PC-3 (cell line): ENCODE data around the gene N4BP3. TPM values are rescaled to one million over a fixed set of nuclear protein-coding genes. Genes with fewer than 3 reads are reported as not detected.
A peak's percentile ranks its signal among the peaks of the same experiment; 100 is the strongest.

Experiments used
- ATAC-seq: fragments of 200-7000 bp; cut with Tn5 transposase; 2 replicates; pipeline ENCODE4 v1.9.1; 2020; ENCODE audit warnings: mild to moderate bottlenecking, moderate library complexity
- BruUV-seq: library from RNA; stranded (reverse); fragments of 400-500 nt; replicated peaks from 2 replicates; lab custom pipeline; 2021; lab: Mats Ljungman, UMichigan
- CTCF ChIA-PET: fragments of 300-600 bp; sonication (Branson Sonifier 250); formaldehyde crosslinking; loops from one replicate; lab custom pipeline; 2022; ENCODE audit warnings: antibody characterized with exemption; lab: Charles Lee
- POLR2A ChIA-PET: fragments of 300-600 bp; sonication (Branson Sonifier 250); formaldehyde crosslinking; loops from one replicate; lab custom pipeline; 2022; ENCODE audit warnings: antibody characterized with exemption; ENCODE audit not compliant: unreplicated experiment; lab: Charles Lee
- DNase-seq: peaks from one replicate; pipeline ENCODE4 v3.0.0-alpha.2; 2015
- H2AFZ ChIP-seq: fragments of 300-600 bp; sonication (generic); 2 replicates; pipeline ENCODE4 v1.6.0; 2016; ENCODE audit warnings: antibody characterized with exemption, low read length
- H3F3A ChIP-seq: fragments of 300-600 bp; sonication (generic); one replicate; pipeline ENCODE4 v1.6.0; 2017; ENCODE audit warnings: antibody characterized with exemption, low read length, control low read depth, mild to moderate bottlenecking; ENCODE audit not compliant: unreplicated experiment
- H3K27ac ChIP-seq: fragments of 300-600 bp; sonication (generic); 2 replicates; pipeline ENCODE4 v1.5.1; 2016; ENCODE audit warnings: mild to moderate bottlenecking, low read length
- H3K27me3 ChIP-seq: fragments of 300-600 bp; sonication (generic); 2 replicates; pipeline ENCODE4 v1.6.1; 2016; ENCODE audit warnings: low read length, mixed read lengths
- H3K36me3 ChIP-seq: fragments of 300-600 bp; sonication (generic); 2 replicates; pipeline ENCODE4 v1.6.1; 2016; ENCODE audit warnings: low read depth, mixed run types, low read length, mixed read lengths
- H3K4me1 ChIP-seq: fragments of 300-600 bp; sonication (generic); 2 replicates; pipeline ENCODE4 v1.5.1; 2016; ENCODE audit warnings: low read length; ENCODE audit not compliant: insufficient read depth
- H3K4me2 ChIP-seq: fragments of 300-600 bp; sonication (generic); 2 replicates; pipeline ENCODE4 v1.6.0; 2016; ENCODE audit warnings: low read length
- H3K4me3 ChIP-seq: fragments of 300-600 bp; sonication (generic); 2 replicates; pipeline ENCODE4 v1.5.1; 2016; ENCODE audit warnings: mild to moderate bottlenecking, low read length, mixed read lengths
- H3K79me2 ChIP-seq: fragments of 300-600 bp; sonication (generic); 2 replicates; pipeline ENCODE4 v1.6.1; 2017; ENCODE audit warnings: low read length, mixed read lengths
- H3K9ac ChIP-seq: fragments of 300-600 bp; sonication (generic); 2 replicates; pipeline ENCODE4 v1.6.0; 2016; ENCODE audit warnings: mild to moderate bottlenecking, low read length
- H3K9me2 ChIP-seq: fragments of 300-600 bp; sonication (generic); replicated peaks from 2 replicates; pipeline ENCODE4 v1.6.1; 2016; ENCODE audit warnings: mixed run types, low read length, mixed read lengths
- H3K9me3 ChIP-seq: fragments of 300-600 bp; sonication (generic); 2 replicates; pipeline ENCODE4 v1.6.1; 2016; ENCODE audit warnings: low read length, mixed read lengths
- H4K20me1 ChIP-seq: fragments of 300-600 bp; sonication (generic); 2 replicates; pipeline ENCODE4 v1.6.1; 2016; ENCODE audit warnings: low read length, mixed read lengths
- EZH2 ChIP-seq: fragments of 300-600 bp; sonication (generic); IDR thresholded peaks from one replicate; pipeline ENCODE4 v1.6.1; 2017; ENCODE audit warnings: antibody characterized with exemption, mild to moderate bottlenecking, low read length; ENCODE audit not compliant: unreplicated experiment
- EZH2phosphoT487 ChIP-seq: fragments of 300-600 bp; sonication (generic); IDR thresholded peaks from 2 replicates; pipeline ENCODE4 v1.6.1; 2018; ENCODE audit warnings: mild to moderate bottlenecking, antibody characterized with exemption, low read length, borderline replicate concordance
- intact Hi-C: fragments of 100-400 bp; cut with micrococcal nuclease; formaldehyde crosslinking; loops from 2 replicates; pipeline ENCODE4 v1.9.0; 2023
- total RNA-seq: library from RNA; depleted of rRNA; stranded (reverse); fragments of >200 nt; gene quantifications from 2 replicates; pipeline ENCODE4 v1.2.3, GENCODE V29; 2014
- TF ChIP-seq, protein P1 (sequence below): fragments of 300-600 bp; sonication (generic); conservative IDR thresholded peaks from 2 replicates; pipeline ENCODE4 v1.5.1; 2017; ENCODE audit warnings: antibody characterized with exemption, low read depth, mild to moderate bottlenecking, low read length

The N4BP3 gene
- total RNA-seq, 1 experiment from 2014 or later = 0.36 TPM

DNA sequence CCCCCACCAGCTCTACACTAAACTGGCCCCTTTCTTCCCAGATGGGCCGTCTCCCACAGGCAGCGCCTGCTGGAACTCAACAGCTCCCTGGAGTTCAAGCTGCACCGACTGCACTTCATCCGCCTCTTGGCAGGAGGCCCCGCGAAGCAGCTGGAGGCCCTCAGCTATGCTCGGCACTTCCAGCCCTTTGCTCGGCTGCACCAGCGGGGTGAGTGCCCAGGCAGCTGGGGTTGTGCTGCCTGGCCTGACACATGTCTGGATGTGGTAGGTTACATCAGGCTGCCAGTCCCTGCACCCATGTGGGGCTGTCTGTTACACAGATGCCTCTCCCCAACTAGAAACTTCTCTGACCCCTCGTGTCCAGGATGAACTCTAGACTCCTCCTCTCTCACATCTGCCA, 30.6 kb downstream of the N4BP3 start:
- CTCF ChIA-PET = no interaction called here

DNA sequence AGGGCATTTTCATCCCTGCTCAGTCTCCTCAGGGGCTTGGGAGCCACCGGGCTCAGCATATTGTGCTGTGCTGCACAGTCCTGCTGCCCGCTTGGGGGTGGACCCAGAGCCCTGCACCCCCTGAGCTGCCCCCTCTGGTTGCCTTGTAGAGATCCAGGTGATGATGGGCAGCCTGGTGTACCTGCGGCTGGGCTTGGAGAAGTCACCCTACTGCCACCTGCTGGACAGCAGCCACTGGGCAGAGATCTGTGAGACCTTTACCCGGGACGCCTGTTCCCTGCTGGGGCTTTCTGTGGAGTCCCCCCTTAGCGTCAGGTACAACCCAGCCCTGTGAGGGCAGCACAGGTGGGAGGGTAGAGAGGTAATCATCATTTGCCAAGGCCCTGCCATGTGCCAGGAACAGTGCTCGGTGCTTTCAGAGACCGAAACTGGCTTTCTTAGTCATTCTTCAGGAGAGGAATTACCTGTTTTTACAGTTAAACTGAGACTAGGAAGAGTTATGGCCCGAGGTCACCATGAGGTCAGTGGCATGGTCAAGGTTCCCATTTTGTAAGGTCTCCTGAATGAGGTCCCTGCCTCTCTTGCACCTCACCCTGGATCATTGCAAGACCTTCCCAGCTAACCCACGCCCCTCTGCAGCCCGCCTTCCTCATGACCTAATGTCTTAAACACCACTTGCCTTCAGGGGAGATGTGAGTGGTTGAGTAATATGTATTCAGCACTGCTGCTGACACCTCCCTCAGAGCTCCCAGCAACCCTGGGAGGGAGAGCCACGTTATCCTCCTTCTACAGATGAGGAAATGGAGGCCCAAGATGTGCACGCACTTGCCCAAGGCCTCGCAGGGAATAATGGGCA, 32.9 kb downstream of the N4BP3 start:
- BruUV-seq = no TSS peak
- no peak overlapping the region for H3K4me3 ChIP-seq
- no peak for TF ChIP-seq EZH2
- TF ChIP-seq, protein P1, sequence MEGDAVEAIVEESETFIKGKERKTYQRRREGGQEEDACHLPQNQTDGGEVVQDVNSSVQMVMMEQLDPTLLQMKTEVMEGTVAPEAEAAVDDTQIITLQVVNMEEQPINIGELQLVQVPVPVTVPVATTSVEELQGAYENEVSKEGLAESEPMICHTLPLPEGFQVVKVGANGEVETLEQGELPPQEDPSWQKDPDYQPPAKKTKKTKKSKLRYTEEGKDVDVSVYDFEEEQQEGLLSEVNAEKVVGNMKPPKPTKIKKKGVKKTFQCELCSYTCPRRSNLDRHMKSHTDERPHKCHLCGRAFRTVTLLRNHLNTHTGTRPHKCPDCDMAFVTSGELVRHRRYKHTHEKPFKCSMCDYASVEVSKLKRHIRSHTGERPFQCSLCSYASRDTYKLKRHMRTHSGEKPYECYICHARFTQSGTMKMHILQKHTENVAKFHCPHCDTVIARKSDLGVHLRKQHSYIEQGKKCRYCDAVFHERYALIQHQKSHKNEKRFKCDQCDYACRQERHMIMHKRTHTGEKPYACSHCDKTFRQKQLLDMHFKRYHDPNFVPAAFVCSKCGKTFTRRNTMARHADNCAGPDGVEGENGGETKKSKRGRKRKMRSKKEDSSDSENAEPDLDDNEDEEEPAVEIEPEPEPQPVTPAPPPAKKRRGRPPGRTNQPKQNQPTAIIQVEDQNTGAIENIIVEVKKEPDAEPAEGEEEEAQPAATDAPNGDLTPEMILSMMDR = peak; percentile 94
- no peaks in the 10 kb centered on the region for H3F3A ChIP-seq
- H3K27me3 ChIP-seq = no peaks in the 10 kb centered on the region
- peaks cover 52% of the 10 kb centered on the region for H3K36me3 ChIP-seq
- no peak overlapping the region for H2AFZ ChIP-seq
- CTCF ChIA-PET = interaction anchor here (1.1 to 1.4 kb wide), 2 partner anchors 70 to 71 kb away, joined by 3 to 16 read pairs; no protein-coding TSS in a partner anchor
- no peak overlapping the region for H3K9ac ChIP-seq
- intact Hi-C loops = loop anchor here (1.0 kb wide), 1 partner anchor 70 kb away; no protein-coding TSS in a partner anchor
- DNase-seq (peak; percentile 79), ATAC-seq (peak; percentile 87)
- peaks cover 14% of the 10 kb centered on the region for H3K4me1 ChIP-seq
- POLR2A ChIA-PET = no interaction called here
- H3K27ac ChIP-seq = peak overlapping the region; percentile 66
- H3K9me2 ChIP-seq = no peaks in the 10 kb centered on the region
- H4K20me1 ChIP-seq = no peaks in the 10 kb centered on the region
- no peaks in the 10 kb centered on the region for H3K79me2 ChIP-seq
- peak overlapping the region; percentile 18 for H3K4me2 ChIP-seq
- H3K9me3 ChIP-seq = no peaks in the 10 kb centered on the region

More for the DNA sequence above, 30.6 kb downstream of the N4BP3 start:
- Histone ChIP-seq H3K9ac (no peak overlapping the region), H3F3A (no peaks in the 10 kb centered on the region), H3K9me2 (no peaks in the 10 kb centered on the region), H3K4me1 (peaks cover 14% of the 10 kb centered on the region), H2AFZ (no peak overlapping the region), H3K79me2 (no peaks in the 10 kb centered on the region), H3K27me3 (no peaks in the 10 kb centered on the region), H3K27ac (no peak overlapping the region), H3K4me3 (no peak overlapping the region), H4K20me1 (no peaks in the 10 kb centered on the region), H3K36me3 (peaks cover 44% of the 10 kb centered on the region), H3K4me2 (no peak overlapping the region), H3K9me3 (no peaks in the 10 kb centered on the region)
- BruUV-seq = no TSS peak
- DNase-seq = no peak
- POLR2A ChIA-PET = no interaction called here
- ATAC-seq = no peak
- TF ChIP-seq EZH2phosphoT487 (no peak), EZH2 (no peak)
- intact Hi-C loops = no loop called here

DNA sequence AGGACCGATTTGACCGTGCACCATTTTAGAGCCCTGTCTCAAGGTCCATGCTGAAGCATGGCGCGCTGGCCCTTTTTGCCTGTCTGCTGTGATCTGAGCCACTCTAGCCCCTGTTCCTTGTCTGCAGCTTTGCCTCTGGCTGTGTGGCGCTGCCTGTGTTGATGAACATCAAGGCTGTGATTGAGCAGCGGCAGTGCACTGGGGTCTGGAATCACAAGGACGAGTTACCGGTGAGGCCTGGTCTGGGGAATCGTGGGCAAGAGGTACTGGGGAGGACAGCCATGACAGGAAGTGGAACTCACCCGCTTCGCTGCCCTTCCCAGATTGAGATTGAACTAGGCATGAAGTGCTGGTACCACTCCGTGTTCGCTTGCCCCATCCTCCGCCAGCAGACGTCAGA, 34.1 kb downstream of the N4BP3 start:
- no peak overlapping the region for H3K27ac ChIP-seq
- H3F3A ChIP-seq = no peaks in the 10 kb centered on the region
- H4K20me1 ChIP-seq = no peaks in the 10 kb centered on the region
- ChIA-PET CTCF (interaction anchor here (1.1 kb wide), 1 partner anchor 72 kb away, joined by 3 read pairs; no protein-coding TSS in a partner anchor), POLR2A (no interaction called here)
- H3K9me3 ChIP-seq = no peaks in the 10 kb centered on the region
- H3K4me3 ChIP-seq = no peak overlapping the region
- peaks cover 54% of the 10 kb centered on the region for H3K36me3 ChIP-seq
- no peak overlapping the region for H3K4me2 ChIP-seq
- DNase-seq (no peak), ATAC-seq (no peak)
- peaks cover 17% of the 10 kb centered on the region for H3K4me1 ChIP-seq
- H3K9me2 ChIP-seq = no peaks in the 10 kb centered on the region
- BruUV-seq = no TSS peak
- no peaks in the 10 kb centered on the region for H3K27me3 ChIP-seq
- no peak overlapping the region for H3K9ac ChIP-seq
- no peak for TF ChIP-seq EZH2
- TF ChIP-seq, protein P1 = no peak
- no peak for TF ChIP-seq EZH2phosphoT487
- peaks cover 9% of the 10 kb centered on the region for H3K79me2 ChIP-seq
- intact Hi-C loops = no loop called here
- no peak overlapping the region for H2AFZ ChIP-seq
